GM21367 (cell line): Measurements from ENCODE around the gene STK10.
"Not testable (repeated sequence)": the region's sequence is repeated elsewhere in the genome, so short reads cannot be mapped to it uniquely, and the experiment has no call there.

ENCODE experiments used
- ATAC-seq: cut with Tn5 transposase; IDR thresholded peaks from one replicate; pipeline ENCODE4 v1.9.1; 2021; ENCODE audit not compliant: unreplicated experiment

The STK10 gene

GRCh38 chr5:172167895-172168294, 20.1 kb downstream of the STK10 start:
- no peak for ATAC-seq

- no peak for ATAC-seq
These were observed 21.8 kb downstream of the STK10 start for GRCh38 chr5:172166030-172166826.

- ATAC-seq = no peak
These were observed 22.6 kb downstream of the STK10 start for GRCh38 chr5:172165465-172165864.

- ATAC-seq = no peak
These were observed 23.2 kb downstream of the STK10 start for GRCh38 chr5:172164769-172165212.

- ATAC-seq = no peak
These were observed 24.7 kb downstream of the STK10 start for GRCh38 chr5:172163346-172163745.

- ATAC-seq = no peak
These were observed 25.1 kb downstream of the STK10 start for GRCh38 chr5:172162987-172163343.

GRCh38 chr5:172162323-172162986, 25.6 kb downstream of the STK10 start:
- ATAC-seq = no peak

- ATAC-seq = no peak
These were observed 27.5 kb downstream of the STK10 start for GRCh38 chr5:172160506-172160905.

GRCh38 chr5:172159016-172159415, 29.0 kb downstream of the STK10 start:
- ATAC-seq = no peak

GRCh38 chr5:172156541-172156994, 31.5 kb downstream of the STK10 start:
- no peak for ATAC-seq

- ATAC-seq = not testable (repeated sequence)
These were observed 32.9 kb downstream of the STK10 start for GRCh38 chr5:172155101-172155500.

- no peak for ATAC-seq
These were observed 34.3 kb downstream of the STK10 start for GRCh38 chr5:172153695-172154094.

GRCh38 chr5:172151661-172152210, 36.3 kb downstream of the STK10 start:
- no peak for ATAC-seq

GRCh38 chr5:172150514-172151425, 37.3 kb downstream of the STK10 start:
- peak; percentile 58 for ATAC-seq

- ATAC-seq = not testable (repeated sequence)
These were observed 38.5 kb downstream of the STK10 start for GRCh38 chr5:172149481-172149880.

GRCh38 chr5:172149073-172149472, 39.0 kb downstream of the STK10 start:
- ATAC-seq = no peak

- ATAC-seq = no peak
These were observed 39.6 kb downstream of the STK10 start for GRCh38 chr5:172148381-172148780.

- no peak for ATAC-seq
These were observed 40.2 kb downstream of the STK10 start for GRCh38 chr5:172147857-172148256.

GRCh38 chr5:172146748-172147092, 41.3 kb downstream of the STK10 start:
- ATAC-seq = no peak

GRCh38 chr5:172145870-172146747, 41.9 kb downstream of the STK10 start:
- ATAC-seq = no peak
